GM12878 (cell line): Measurements from ENCODE around the gene CCR2. TPM values are rescaled to one million over a fixed set of nuclear protein-coding genes. Genes with fewer than 3 reads are reported as not detected.
A peak's percentile ranks its signal among the peaks of the same experiment; 100 is the strongest.

Experiments used
- ATAC-seq: fragments of 200-7000 bp; cut with Tn5 transposase; 3 replicates; pipeline ENCODE4 v1.9.1; 2020; ENCODE audit warnings: mild to moderate bottlenecking, moderate library complexity
- BruUV-seq: library from RNA; stranded (reverse); fragments of 400-500 nt; replicated peaks from 2 replicates; lab custom pipeline; 2021; lab: Mats Ljungman, UMichigan
- CTCF ChIA-PET: fragments of 300-600 bp; sonication (Branson Sonifier 250); formaldehyde crosslinking; extraction: SDS; loops from one replicate; lab custom pipeline; 2021; ENCODE audit warnings: inconsistent platforms; lab: Yijun Ruan, JAX
- POLR2A ChIA-PET: fragments of 350-600 bp; formaldehyde crosslinking; extraction: SDS; loops from one replicate; lab custom pipeline; 2021; ENCODE audit warnings: inconsistent platforms; lab: Charles Lee
- RAD21 ChIA-PET: fragments of 300-600 bp; sonication (Branson Sonifier 250); formaldehyde crosslinking; loops from one replicate; lab custom pipeline; 2023; ENCODE audit warnings: antibody characterized with exemption; ENCODE audit not compliant: unreplicated experiment; lab: Charles Lee
- SMC1A ChIA-PET: fragments of 300-600 bp; sonication (Branson Sonifier 250); formaldehyde crosslinking; loops from one replicate; lab custom pipeline; 2023; ENCODE audit not compliant: unreplicated experiment, uncharacterized antibody; lab: Charles Lee
- DNase-seq: peaks from one replicate; pipeline ENCODE4 v3.0.0-alpha.2; 2011; ENCODE audit warnings: low read depth, low spot score
- FAIRE-seq: peaks from 3 replicates; lab custom pipeline; 2011; peaks lifted over from hg19 to GRCh38; lab: Jason Lieb, UNC
- H2AFZ ChIP-seq: 2 replicates; pipeline ENCODE4 v1.6.0; 2011; ENCODE audit warnings: low read depth, low read length, control low read depth; ENCODE audit not compliant: control insufficient read depth
- H3K27ac ChIP-seq: 2 replicates; pipeline ENCODE4 v1.5.1; 2011; ENCODE audit warnings: control low read depth; ENCODE audit not compliant: control insufficient read depth, insufficient read depth
- H3K27me3 ChIP-seq, 2 experiments: replicated peaks in 1 of 2; 2 replicates each; pipeline versions ENCODE4 v1.6.0 to v1.6.1; 2011; ENCODE audit warnings: low read length in 1 of 2; ENCODE audit not compliant: control insufficient read depth in 2 of 2, insufficient read depth in 2 of 2
- H3K36me3 ChIP-seq, 2 experiments: 2 replicates each; pipeline ENCODE4 v1.5.1; 2011; ENCODE audit warnings: low read length in 1 of 2; ENCODE audit not compliant: control insufficient read depth in 2 of 2, insufficient read depth in 2 of 2
- H3K4me1 ChIP-seq: 2 replicates; pipeline ENCODE4 v1.6.1; 2011; ENCODE audit warnings: mild to moderate bottlenecking, low read length, moderate library complexity, mixed read lengths; ENCODE audit not compliant: control insufficient read depth, insufficient read depth
- H3K4me2 ChIP-seq: 2 replicates; pipeline ENCODE4 v1.6.0; 2011; ENCODE audit warnings: control low read depth; ENCODE audit not compliant: control insufficient read depth, insufficient read depth
- H3K4me3 ChIP-seq: fragments of 200-600 bp; sonication (generic); 2 replicates; pipeline ENCODE4 v1.5.1; 2016
- H3K79me2 ChIP-seq: 2 replicates; pipeline ENCODE4 v1.6.0; 2011; ENCODE audit warnings: low read length; ENCODE audit not compliant: control insufficient read depth, insufficient read depth
- H3K9ac ChIP-seq: 2 replicates; pipeline ENCODE4 v1.8.0; 2011; ENCODE audit warnings: low read length, control low read depth, mixed read lengths; ENCODE audit not compliant: control insufficient read depth, insufficient read depth
- H3K9me3 ChIP-seq: replicated peaks from 3 replicates; pipeline ENCODE4 v1.5.1; 2011; ENCODE audit warnings: mild to moderate bottlenecking, low read length; ENCODE audit not compliant: control insufficient read depth, insufficient read depth
- H4K20me1 ChIP-seq: 2 replicates; pipeline ENCODE4 v1.6.0; 2011; ENCODE audit not compliant: control insufficient read depth, insufficient read depth
- BMI1 ChIP-seq: fragments of 450-650 bp; IDR thresholded peaks from 2 replicates; pipeline ENCODE4 v1.6.1; 2016; ENCODE audit warnings: mild to moderate bottlenecking, moderate library complexity, borderline replicate concordance
- E2F4 ChIP-seq: IDR thresholded peaks from 2 replicates; pipeline ENCODE4 v1.6.1; 2012; ENCODE audit warnings: low read depth, low read length, improper control_type of control experiment
- IRF4 ChIP-seq: IDR thresholded peaks from 2 replicates; pipeline ENCODE4 v1.6.1; 2011; ENCODE audit warnings: low read depth, low read length
- KDM1A ChIP-seq: fragments of 200-600 bp; sonication (generic); IDR thresholded peaks from 2 replicates; pipeline ENCODE4 v1.6.1; 2016; ENCODE audit warnings: borderline replicate concordance
- NR2F1 ChIP-seq: fragments of 450-650 bp; conservative IDR thresholded peaks from 2 replicates; pipeline ENCODE4 v1.6.1; 2017; ENCODE audit warnings: mild to moderate bottlenecking
- SPI1 ChIP-seq: IDR thresholded peaks from 2 replicates; pipeline ENCODE4 v1.6.1; 2011; ENCODE audit warnings: low read depth, mild to moderate bottlenecking, low read length, moderate library complexity, borderline replicate concordance; ENCODE audit not compliant: insufficient read depth
- ZBTB4 ChIP-seq: fragments of 450-650 bp; formaldehyde crosslinking; IDR thresholded peaks from 2 replicates; pipeline ENCODE4 v1.4.0; 2022; ENCODE audit warnings: mild to moderate bottlenecking, moderate library complexity
- ZSCAN29 ChIP-seq: fragments of 450-650 bp; IDR thresholded peaks from 2 replicates; pipeline ENCODE4 v1.6.1; 2017; ENCODE audit warnings: mild to moderate bottlenecking, moderate library complexity
- WGBS: methylation state at CpG from one replicate; pipeline ENCODE4 v1.1.6; 2016; ENCODE audit warnings: low lambda C conversion rate; ENCODE audit not compliant: insufficient replicate concordance, insufficient coverage; ENCODE audit errors: missing lambda C conversion rate; 5-methylcytosine and 5-hydroxymethylcytosine counted together
- in situ Hi-C: fragments of 300-500 bp; cut with MboI; formaldehyde crosslinking; loops from 9 replicates; pipeline ENCODE4 v1.14.3; 2018; ENCODE audit warnings: mixed read lengths
- intact Hi-C: fragments of 100-400 bp; cut with micrococcal nuclease; formaldehyde crosslinking; loops from one replicate; pipeline ENCODE4 v1.14.2; 2022; ENCODE audit not compliant: unreplicated experiment
- polyA plus RNA-seq, 11 experiments: library from polyadenylated mRNA; depleted of rRNA in 4 of 11; unstranded in 6 of 11; stranded (reverse) in 5 of 11; fragments of >200 nt; fragmentation: Nextera tagmentation in 4 of 11; fragmentation: Illumina TruSeq in 1 of 11; extraction: Ambion mirVana in 4 of 11; extraction: Trizol in 1 of 11; gene quantifications; 1 replicate in 1 of 11; 2 replicates in 10 of 11; pipeline versions ENCODE4 v1.2.1 to v1.2.3, GENCODE V29; 2011 to 2016; ENCODE audit warnings: inconsistent platforms in 2 of 11, missing spikeins in 2 of 11, low read depth in 1 of 11
- total RNA-seq, 4 experiments: library from RNA; depleted of rRNA in 3 of 4; stranded (reverse); fragments of >200 nt in 3 of 4; fragmentation: Illumina TruSeq in 1 of 4; extraction: Trizol in 1 of 4; gene quantifications; 2 replicates each; pipeline versions ENCODE4 v1.2.1 to v1.2.3, GENCODE V29; 2013 to 2021
- TF ChIP-seq, protein P1 (sequence below): fragments of 450-650 bp; formaldehyde crosslinking; IDR thresholded peaks from 2 replicates; pipeline ENCODE4 v1.4.0; 2020; ENCODE audit warnings: mild to moderate bottlenecking, moderate library complexity
- TF ChIP-seq, protein P2 (sequence below): fragments of 450-650 bp; IDR thresholded peaks from 2 replicates; pipeline ENCODE4 v1.6.1; 2017; ENCODE audit warnings: mild to moderate bottlenecking, moderate library complexity

CCR2 gene
- total and polyA plus RNA-seq, 10 of the 15 experiments (the other 5 are each of a cell fraction or from before 2014, with no cell fraction given): 1.9 to 4.7 (median 3.5) TPM; not detected in 1

DNA sequence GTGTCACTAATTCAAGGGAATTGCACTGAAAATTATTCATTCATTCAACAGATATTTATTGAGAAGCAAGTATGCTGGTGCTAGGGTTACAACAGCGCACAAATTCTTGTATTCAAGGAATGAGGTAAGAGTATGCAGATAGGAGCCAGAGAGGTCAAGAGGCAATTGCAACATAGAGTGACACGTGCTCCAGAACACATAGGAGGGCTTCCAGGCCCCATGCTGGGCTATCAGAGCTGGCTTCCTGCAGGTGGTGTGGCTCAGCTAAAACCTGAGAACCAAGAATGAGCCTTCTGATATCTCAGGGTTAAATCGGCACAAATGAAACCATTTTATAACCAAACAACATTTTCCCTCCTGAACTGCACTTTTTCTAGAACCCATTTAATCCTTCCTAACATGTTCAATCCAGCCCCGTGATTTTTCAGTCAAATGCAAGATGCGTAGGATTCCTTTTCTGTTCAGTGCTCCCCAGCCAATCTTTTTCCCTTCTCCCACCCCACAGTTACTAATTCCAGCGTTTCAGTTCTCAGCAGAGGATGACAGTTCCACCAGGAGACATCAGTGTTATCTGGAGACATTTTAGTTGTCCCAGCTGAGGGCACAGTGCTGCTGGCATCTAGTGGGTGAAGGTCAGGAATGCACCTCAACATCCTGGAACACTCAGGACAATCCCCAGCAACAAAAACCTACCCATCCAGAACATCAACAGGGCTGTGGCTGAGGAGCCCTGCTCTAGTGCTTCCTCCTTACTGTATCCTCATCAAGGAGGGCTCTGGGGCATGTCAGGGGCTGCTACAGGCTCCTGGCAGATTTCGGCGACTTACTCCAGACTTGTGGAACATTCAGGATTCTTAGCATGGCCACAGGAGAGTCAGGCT is 39.9 kb downstream of the CCR2 start:
- in situ Hi-C loops (no loop called here), intact Hi-C loops (no loop called here)
- Histone ChIP-seq H3K4me1 (peaks cover 20% of the 10 kb centered on the region), H3K79me2 (no peaks in the 10 kb centered on the region), H3K27me3 (no peaks in the 10 kb centered on the region; a peak in 1 of 4 replicates), H3K9me3 (no peaks in the 10 kb centered on the region; the same call in 1 of the 3 replicates), H2AFZ (no peak overlapping the region), H3K4me2 (0 out of 2 replicates have a peak overlapping the region, but pooled peaks have one; percentile 23), H3K4me3 (no peak overlapping the region), H4K20me1 (no peaks in the 10 kb centered on the region), H3K36me3 (no peaks in the 10 kb centered on the region), H3K27ac (no peak overlapping the region), H3K9ac (no peak overlapping the region)
- 59% methylated on average over 8 of the region's 8 CpGs for WGBS
- FAIRE-seq (no peak), DNase-seq (no peak), ATAC-seq (peak; percentile 42)
- BruUV-seq: no TSS peak
- CTCF ChIA-PET: interaction anchor here (1.4 kb wide), 1 partner anchor 15 kb away, joined by 6 read pairs; no protein-coding TSS in a partner anchor
- POLR2A ChIA-PET: no interaction called here
- RAD21 ChIA-PET: no interaction called here
- SMC1A ChIA-PET: no interaction called here
- TF ChIP-seq, protein P1, sequence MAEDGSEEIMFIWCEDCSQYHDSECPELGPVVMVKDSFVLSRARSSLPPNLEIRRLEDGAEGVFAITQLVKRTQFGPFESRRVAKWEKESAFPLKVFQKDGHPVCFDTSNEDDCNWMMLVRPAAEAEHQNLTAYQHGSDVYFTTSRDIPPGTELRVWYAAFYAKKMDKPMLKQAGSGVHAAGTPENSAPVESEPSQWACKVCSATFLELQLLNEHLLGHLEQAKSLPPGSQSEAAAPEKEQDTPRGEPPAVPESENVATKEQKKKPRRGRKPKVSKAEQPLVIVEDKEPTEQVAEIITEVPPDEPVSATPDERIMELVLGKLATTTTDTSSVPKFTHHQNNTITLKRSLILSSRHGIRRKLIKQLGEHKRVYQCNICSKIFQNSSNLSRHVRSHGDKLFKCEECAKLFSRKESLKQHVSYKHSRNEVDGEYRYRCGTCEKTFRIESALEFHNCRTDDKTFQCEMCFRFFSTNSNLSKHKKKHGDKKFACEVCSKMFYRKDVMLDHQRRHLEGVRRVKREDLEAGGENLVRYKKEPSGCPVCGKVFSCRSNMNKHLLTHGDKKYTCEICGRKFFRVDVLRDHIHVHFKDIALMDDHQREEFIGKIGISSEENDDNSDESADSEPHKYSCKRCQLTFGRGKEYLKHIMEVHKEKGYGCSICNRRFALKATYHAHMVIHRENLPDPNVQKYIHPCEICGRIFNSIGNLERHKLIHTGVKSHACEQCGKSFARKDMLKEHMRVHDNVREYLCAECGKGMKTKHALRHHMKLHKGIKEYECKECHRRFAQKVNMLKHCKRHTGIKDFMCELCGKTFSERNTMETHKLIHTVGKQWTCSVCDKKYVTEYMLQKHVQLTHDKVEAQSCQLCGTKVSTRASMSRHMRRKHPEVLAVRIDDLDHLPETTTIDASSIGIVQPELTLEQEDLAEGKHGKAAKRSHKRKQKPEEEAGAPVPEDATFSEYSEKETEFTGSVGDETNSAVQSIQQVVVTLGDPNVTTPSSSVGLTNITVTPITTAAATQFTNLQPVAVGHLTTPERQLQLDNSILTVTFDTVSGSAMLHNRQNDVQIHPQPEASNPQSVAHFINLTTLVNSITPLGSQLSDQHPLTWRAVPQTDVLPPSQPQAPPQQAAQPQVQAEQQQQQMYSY (CRISPR knock-in tag): no peak
- no peak for TF ChIP-seq E2F4
- no peak for TF ChIP-seq ZBTB4 (CRISPR knock-in tag)
- no peak for TF ChIP-seq NR2F1
- TF ChIP-seq SPI1: no peak
- TF ChIP-seq, protein P2, sequence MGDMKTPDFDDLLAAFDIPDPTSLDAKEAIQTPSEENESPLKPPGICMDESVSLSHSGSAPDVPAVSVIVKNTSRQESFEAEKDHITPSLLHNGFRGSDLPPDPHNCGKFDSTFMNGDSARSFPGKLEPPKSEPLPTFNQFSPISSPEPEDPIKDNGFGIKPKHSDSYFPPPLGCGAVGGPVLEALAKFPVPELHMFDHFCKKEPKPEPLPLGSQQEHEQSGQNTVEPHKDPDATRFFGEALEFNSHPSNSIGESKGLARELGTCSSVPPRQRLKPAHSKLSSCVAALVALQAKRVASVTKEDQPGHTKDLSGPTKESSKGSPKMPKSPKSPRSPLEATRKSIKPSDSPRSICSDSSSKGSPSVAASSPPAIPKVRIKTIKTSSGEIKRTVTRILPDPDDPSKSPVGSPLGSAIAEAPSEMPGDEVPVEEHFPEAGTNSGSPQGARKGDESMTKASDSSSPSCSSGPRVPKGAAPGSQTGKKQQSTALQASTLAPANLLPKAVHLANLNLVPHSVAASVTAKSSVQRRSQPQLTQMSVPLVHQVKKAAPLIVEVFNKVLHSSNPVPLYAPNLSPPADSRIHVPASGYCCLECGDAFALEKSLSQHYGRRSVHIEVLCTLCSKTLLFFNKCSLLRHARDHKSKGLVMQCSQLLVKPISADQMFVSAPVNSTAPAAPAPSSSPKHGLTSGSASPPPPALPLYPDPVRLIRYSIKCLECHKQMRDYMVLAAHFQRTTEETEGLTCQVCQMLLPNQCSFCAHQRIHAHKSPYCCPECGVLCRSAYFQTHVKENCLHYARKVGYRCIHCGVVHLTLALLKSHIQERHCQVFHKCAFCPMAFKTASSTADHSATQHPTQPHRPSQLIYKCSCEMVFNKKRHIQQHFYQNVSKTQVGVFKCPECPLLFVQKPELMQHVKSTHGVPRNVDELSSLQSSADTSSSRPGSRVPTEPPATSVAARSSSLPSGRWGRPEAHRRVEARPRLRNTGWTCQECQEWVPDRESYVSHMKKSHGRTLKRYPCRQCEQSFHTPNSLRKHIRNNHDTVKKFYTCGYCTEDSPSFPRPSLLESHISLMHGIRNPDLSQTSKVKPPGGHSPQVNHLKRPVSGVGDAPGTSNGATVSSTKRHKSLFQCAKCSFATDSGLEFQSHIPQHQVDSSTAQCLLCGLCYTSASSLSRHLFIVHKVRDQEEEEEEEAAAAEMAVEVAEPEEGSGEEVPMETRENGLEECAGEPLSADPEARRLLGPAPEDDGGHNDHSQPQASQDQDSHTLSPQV: no peak
- no peak for TF ChIP-seq ZSCAN29
- no peak for TF ChIP-seq IRF4
- no peak for TF ChIP-seq KDM1A
- no peak for TF ChIP-seq BMI1
